T follicular helper cell (primary cell): Measurements from ENCODE around the gene SLX9.
"Not testable (repeated sequence)": the region's sequence is repeated elsewhere in the genome, so short reads cannot be mapped to it uniquely, and the experiment has no call there.

Experiments
- DNase-seq: peaks from one replicate; pipeline ENCODE4 v3.0.0-alpha.2; 2020; ENCODE audit warnings: low read depth

Gene SLX9

DNA sequence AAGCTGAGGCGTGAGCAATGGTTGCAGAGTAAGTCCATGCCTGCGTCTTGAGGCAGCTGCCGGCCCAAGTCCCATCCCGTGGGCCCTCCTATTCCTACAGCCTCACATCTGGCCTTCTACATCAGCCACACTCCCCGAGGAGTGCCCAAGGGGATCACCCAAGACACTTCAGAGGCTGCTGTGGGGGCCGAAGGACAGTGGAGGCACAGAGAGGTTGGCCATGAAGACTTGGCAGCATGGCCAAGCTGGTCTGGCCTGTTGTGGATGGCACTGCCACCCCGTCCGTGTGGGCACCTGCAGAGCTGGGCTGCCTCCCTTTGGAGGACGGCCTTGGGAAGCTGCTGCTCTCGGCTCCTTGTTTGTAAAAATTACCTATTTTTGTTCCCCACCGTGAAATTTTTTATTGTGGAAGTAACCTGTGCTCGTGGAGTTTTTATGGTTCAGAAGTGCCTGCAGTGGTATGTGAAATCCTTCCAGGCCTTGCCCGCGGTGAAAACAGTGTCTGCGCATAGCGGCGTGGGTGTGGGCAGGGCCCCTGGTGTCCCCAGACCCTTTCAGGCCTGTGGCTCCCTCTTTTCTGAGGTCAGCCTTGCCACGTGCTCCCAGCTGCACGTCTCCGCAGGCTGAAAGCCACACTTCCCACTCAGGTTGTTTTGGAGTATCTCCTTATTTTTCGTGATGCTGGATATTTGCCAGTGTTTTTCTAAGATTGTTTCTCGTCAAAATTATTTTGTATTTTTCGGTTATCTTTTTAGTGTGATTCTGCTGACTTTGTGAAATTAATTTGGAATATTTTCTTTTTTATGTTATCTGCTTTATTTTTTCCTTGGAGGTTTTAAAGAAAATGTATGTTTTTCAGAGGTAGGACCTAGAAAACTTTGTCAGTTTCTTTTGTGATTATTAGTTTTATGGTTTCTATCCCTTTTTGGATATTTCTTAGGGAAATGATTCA is 20.6 kb downstream of the SLX9 start:
- DNase-seq = no peak

DNA sequence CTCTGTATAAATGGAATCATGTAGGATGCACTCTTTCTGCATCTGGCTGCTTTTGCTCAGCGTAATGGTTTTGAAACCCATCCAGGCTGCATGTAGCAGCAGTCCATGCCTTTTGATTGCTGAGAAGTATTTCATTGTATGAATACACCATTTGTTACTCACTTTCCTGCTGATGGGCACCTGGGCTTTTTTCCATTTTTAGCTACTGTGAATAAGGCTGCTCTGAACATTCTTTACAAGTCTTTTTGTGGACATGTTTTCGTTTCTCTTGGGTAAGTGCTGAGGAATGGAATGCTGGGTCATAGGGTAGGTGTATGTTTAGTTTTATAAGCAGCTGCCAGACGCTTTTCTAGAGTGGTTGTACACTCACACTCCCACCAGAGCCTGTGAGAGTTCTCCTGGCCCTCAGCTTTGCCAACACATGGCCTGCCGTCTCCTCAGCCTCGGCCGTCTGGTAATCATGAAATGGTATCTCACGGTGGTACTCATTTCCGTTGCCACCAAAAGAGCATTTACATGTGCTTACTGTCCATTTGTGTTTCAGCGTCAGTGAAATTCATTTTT is 22.7 kb downstream of the SLX9 start:
- no peak for DNase-seq

- no peak for DNase-seq
These were observed 24.6 kb downstream of the SLX9 start for GRCh38 chr21:44964381-44964780.

DNA sequence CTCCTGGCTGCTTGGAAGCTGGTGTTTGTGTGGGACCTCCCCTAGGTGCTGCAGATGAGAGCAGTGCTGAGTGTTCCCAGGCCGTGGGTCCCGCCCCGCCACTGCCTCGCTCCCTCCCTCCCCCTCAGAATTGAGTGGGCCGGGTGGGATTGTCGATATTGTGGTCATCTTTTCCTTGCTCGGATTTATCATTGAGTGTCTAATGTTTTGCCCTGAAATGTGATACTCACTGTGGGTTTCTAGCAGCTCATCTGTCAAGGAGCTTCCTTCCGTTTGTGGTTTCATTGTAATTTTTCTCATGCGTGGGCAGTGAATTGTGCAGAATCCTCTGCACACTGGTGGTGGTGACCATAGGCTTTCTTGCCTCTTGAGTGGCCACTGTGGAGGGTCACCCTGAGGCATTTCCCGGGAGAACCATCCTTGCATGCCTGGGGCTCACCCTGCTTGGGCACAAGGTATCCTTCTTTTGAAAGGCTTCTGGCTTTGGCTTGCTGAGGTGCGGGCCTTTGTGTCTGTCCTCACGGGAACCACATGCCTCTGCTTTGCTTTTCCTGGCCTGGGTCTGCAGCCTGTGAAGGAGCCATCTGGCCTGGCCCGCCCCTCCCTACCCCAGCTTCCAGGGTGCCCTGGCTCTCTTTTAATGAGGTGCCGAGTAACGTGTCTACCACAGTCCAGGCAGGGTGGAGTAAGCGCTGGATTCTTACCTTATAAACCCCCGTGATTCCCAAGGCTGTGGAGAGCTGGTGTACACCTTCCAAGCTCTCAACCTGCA is 25.6 kb downstream of the SLX9 start:
- DNase-seq = no peak

DNA sequence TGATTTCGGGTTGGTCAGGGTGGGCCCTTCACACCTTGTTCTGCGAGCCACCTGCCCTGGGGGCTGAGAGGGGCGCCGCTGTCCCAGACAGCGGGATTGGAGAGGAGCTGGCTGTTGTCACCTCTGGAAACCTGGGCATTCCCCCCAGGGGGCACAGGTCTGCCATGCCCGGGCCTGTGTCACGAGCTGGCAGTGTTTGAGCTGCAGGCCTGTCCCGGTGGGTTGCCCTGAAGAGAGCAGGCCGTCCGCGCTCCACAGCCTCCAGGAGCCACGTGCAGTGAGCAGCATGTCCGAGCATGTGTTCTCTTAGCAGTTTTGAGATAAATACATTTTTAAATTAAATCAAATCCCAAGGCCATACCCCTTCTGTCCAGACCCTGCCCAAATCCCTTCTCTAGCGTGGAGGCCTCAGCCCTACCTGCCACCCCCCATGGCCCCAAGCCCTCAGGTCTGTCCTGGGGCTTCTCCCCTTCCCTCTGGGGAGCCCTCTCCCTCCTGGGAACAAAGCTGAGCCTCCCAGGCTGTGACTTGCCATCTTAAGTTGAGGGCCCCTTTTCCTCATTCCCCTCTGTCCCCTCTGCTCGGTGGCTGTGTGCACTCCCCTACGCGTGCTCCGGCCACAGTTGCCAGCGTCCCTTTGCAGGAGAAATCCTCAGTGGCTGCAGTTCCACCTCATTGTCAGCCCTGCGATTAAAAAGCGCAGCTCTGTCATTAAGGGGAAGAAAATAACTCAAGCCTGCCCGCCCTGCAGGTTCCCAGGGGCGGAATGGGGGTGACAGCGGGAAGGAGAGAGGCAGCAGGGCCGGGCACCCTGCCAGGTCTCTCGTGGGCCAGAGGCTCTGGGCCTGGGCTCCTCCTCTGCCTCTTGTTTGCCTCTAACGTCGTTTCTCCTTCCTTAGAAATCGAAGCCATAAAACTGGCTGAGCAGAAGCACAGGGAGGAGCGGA is 26.6 kb downstream of the SLX9 start:
- DNase-seq = no peak

GRCh38 chr21:44967082-44968047 is 27.5 kb downstream of the SLX9 start:
- DNase-seq = no peak

GRCh38 chr21:44969066-44969670 is 29.3 kb downstream of the SLX9 start:
- no peak for DNase-seq

DNA sequence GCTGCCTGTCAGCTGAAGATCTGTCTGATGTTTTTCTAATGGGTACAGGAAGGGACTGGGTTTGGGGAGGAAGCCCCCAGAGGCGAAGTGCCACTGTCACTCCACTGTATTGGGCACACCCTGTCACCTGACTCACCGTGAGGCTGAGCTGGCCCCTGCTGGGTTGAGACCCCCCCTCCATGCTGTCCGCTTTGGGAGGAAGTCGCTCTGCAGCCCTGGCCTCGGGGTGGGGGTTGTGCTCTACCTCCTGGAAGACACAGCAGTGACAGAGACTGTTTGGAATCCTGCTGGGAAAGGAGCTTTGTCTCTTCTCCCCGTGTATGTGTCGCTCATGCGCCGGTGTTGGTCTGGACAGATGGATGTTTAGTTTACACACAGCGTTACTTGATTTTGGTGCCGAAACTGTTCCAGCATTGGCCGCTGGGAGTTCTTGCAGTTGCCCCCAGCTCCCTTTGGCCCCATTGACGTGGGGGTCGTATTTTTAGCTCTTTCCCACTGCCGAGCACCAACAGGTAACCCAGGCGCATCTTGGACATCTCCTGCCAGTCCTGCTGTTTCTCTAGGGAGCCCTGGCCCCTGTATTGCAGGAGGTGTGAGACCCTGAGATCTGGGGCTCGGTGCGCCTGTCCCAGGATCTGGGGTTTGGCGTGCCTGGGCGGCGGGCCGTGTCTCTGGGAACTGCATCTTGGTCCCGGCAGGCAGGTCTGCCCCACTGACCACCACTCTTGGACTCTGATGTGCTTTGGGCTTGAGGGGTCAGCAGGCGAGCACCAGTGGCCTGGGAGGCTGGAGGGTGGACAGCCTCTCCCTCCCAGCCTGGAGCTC is 30.3 kb downstream of the SLX9 start:
- DNase-seq = no peak

GRCh38 chr21:44970766-44971671 is 31.2 kb downstream of the SLX9 start:
- DNase-seq = no peak

DNA sequence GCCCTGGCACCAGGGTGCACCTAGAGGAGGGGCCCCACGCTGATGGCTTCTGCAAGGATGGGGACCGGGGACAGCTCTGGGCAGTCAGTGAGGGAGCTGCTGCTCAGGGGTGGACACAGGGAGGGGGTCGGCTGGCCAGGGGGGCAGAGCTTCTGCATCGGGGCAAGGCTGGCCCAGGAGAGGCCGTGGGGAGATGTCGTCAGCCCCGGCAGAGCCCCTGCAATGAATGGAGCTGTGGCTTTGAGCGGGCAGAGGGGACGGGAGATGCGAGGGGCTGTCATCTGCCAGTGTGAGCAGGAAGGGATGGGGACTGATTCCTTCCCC is 31.8 kb downstream of the SLX9 start:
- DNase-seq = no peak

DNA sequence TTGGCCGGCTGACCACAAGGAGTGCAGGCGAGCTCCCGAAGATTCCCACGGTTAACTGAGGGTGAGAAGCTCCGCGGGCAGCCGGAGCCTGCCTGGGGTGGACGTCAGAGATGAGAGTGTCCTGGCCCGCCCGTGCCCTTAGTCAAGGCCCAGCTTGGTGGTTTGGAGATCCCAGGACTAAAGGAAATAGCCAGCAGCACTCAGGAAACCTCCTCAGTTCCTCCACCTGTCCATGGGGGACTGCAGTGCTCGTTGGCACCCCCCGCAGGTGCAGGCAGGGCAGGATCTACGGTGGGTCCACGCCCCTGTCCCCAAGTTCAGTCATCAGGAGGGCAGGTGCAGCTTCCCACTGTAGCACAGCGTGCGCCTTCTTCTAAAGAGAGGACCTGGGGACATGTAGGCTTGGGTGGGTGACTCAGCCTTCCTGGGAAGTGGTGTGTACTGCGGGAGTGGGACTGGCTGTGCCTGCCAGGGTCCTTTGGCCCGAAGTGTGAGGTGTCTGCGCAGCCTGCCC is 32.5 kb downstream of the SLX9 start:
- no peak for DNase-seq

DNA sequence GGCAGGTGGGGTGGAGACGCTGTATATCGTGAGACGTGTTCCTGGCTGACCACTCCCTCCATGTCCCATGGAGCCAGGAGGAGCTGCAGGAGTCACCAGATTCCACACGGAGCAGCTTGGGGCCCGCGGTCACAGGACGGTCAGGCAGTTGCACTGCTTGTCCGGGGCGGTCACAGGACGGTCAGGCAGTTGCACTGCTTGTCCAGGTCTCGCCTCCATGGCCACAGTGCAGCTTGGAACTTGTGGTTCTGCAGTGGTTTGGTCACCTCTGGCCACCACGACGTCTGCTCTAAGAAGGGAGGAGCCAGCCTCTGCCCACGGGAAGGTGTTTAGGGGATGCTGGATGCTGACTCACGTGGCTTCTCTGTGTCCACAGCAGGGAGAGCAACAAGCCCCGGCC is 33.0 kb downstream of the SLX9 start:
- DNase-seq = no peak

DNA sequence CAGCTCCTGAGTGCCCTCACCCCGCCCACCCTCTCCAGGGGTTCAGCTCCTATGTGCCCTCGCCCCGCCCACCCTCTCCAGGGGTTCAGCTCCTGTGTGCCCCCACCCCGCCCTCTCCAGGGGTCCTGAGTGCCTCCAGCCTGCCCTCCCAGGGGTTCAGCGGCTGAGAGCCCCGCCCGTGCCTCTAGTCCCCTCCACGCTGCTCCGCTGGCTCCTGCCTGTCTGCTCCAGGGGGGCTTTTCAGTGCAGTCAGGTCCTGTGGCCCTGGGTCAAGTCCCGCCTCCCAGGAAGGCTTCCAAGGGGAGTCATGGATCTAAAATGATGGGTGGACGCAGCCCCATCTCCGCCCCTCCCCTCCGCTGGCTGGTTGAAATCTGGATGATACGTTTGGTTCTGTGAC is 33.8 kb downstream of the SLX9 start:
- no peak for DNase-seq

DNA sequence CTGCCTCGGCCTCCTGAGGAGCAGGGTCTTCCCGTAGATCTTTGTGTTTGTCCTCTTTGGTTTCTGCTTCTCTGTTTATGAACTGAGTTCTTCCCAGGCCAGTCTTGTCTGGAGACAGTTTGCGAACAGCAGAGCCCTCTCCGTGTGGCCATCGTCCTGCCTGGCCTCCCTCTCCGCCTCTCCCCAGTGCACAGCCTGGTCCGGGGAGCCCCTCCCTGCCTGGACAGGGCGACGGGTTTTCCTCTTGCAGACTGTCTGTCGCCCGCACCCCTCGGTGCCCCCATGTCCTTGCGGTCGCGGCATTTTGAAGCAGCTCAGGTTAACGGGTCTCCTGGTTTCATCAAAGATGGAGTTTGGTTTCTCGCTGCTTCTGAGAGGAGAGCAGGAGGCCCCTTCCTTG is 34.8 kb downstream of the SLX9 start:
- DNase-seq = no peak

DNA sequence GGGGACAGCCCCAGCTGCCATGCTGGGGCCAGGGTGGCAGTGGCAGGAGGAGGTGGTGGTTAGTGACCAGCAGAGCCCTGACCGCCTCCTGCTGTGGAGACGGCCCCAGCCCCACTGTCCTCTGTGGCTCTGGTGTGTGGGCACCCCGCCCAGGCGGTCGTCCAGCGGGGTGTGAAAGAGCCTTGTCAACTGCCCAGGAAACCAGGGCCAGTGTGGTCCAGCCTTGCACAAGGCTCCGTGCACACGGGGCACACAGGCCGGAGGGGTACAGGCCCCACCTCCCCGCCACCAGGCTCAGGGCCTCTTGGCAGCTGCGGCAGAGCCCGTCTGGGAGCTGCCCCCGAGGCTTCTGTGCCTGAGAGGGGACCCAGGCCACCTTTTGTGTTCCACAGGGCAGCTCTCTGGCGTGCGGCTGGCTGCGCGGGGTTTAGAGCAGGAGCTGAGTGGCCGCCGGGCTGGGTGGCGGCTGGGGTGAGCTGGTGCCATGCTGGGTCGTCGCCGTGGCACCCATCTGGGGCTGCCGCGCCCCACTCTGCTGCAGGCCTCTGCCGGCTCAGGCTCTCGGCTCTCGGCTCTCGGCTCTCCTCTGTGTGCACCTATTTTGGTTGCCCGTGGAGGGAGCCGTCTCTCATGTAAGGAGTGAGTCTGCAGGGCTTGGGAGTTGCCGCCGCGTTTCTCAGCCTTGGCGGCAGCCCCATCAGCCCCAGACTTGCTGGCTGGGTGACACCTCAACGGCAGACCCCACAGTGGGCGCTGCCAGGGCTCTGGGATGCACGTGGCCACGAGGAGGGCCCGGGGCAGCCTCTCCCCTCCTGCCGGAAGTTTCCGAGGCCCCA is 36.1 kb downstream of the SLX9 start:
- no peak for DNase-seq

GRCh38 chr21:44976556-44977393 is 36.9 kb downstream of the SLX9 start:
- DNase-seq = not testable (repeated sequence)
